HG02623 (cell line): ENCODE results near the gene GOPC.

ENCODE experiments used
- ATAC-seq: cut with Tn5 transposase; IDR thresholded peaks from one replicate; pipeline ENCODE4 v1.9.1; 2021; ENCODE audit warnings: moderate library complexity; ENCODE audit not compliant: unreplicated experiment

The GOPC gene

DNA sequence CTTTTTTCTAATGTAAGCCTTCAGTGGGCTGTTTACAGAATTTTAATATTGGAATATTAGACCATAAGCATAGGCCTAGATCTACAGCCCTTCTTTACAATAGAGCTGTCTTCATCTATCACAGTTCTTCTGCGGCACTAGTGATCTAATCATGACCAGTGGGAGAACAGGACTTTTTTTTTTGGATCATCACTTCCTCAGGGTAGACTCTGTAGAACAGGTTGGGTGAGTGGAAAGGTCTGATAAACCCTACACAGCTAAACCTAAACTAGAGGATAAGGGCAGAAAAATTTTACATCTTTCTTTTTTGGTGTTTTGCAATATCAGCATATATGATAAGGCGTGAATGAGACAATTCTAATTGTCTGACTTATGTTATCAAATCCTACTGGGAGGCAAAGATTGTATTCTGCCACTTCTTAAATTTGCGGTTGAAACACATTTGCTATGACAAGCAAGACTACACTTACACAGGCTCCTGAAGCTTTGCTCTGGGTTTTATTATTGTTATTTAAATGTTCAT is 52.2 kb downstream of the GOPC start:
- no peak for ATAC-seq

DNA sequence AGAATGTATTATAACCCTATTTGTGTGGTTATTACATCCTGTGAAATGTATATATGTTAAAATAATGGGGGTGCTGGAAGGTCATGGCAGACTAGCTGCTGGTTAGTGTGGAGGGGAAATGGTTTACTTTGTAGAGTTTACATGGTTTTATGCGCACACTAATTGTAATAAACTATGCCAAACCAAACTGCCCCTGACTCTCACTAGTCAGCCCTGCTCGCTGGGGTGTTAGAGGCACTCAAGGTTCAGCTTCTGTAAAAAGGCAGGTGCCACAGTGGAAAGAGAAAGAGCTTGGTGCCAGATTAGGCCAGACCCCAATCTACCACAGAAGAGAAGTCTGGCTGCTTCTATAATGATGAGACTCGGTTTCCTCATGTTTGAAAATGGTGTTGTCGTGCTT is 52.7 kb downstream of the GOPC start:
- ATAC-seq: no peak

DNA sequence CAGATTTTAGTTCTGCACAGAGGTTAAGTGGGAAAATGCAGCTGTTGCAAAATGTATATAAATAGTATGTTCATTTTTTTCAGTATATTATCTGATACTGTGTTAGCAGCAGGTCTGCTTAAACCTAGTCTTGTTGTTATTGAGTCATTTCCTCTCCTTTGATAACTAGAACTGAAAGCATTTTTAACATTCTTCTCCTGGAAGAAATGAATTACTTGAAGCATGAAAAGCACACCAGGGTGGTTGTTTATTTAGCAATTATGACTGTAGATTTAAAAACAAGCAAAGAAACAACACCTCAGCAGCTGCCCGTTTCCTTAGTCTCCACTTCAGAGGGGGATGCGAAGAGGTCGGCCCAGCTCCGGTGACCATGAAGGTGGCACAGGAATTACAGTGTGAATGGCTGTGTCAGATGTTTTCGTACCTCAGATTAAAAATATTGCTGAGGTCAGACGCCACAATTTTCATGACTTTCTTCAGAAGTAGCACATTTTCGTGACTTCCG is 53.5 kb downstream of the GOPC start:
- no peak for ATAC-seq

DNA sequence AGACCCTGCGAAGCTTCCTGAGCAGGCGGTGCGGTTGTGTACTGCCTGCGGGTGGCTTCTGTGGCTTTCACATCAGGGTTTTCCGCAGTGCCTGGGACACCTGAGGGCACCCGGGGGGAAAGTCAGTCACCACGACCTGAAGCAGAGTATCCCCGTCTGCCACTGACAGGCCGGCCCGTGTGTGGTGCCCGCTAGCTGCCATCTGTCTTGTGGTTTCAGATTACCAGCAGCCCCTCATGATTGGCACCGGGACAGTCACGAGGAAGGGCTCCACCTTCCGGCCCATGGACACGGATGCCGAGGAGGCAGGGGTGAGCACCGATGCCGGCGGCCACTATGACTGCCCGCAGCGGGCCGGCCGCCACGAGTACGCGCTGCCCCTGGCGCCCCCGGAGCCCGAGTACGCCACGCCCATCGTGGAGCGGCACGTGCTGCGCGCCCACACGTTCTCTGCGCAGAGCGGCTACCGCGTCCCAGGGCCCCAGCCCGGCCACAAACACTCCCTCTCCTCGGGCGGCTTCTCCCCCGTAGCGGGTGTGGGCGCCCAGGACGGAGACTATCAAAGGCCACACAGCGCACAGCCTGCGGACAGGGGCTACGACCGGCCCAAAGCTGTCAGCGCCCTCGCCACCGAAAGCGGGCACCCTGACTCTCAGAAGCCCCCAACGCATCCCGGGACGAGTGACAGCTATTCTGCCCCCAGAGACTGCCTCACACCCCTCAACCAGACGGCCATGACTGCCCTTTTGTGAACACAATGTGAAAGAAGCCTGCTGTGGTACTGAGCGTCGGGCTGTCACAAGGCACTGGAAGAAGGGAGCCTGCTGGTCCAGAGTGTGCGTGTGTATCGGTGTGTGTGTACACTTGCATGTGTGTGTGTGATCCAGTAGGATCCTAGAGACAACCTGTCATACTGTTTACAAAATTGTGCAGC is 54.4 kb downstream of the GOPC start:
- ATAC-seq: peak; percentile 35

DNA sequence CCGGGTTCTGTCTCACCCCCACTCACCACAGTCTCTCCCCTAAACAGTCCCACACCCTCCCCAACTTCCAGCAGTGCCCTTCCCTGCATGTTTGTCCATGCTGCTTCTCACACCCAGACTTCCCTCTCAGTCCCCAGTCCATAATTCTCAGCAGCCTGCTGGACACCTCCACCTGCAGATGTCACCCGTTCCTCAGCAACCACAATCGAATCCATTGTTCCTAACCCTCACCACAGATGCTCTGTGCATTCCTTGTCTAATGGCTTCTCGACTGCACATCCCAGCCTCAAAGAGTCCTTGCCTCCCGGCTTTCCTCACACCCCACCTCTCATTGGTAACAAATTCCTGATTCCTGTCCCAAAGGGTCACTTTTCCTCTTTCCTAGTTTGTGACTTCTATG is 55.6 kb downstream of the GOPC start:
- no peak for ATAC-seq

- no peak for ATAC-seq
Observed at GRCh38 chr6:117545161-117545595, 57.1 kb downstream of the GOPC start.

- no peak for ATAC-seq
Observed at GRCh38 chr6:117544716-117545115, 57.6 kb downstream of the GOPC start.

GRCh38 chr6:117542493-117542892 is 59.8 kb downstream of the GOPC start:
- no peak for ATAC-seq

DNA sequence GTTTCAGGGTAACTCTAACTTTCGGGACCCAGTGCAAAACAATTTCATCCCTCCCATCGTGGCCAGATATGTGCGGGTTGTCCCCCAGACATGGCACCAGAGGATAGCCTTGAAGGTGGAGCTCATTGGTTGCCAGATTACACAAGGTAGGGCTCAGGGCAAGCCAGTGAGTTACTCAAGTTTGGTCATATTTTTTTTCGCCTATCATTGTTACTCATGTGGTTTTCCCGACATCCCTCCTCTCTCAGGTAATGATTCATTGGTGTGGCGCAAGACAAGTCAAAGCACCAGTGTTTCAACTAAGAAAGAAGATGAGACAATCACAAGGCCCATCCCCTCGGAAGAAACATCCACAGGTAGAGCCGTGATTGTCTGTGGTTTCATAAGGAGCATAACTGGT is 61.6 kb downstream of the GOPC start:
- no peak for ATAC-seq

DNA sequence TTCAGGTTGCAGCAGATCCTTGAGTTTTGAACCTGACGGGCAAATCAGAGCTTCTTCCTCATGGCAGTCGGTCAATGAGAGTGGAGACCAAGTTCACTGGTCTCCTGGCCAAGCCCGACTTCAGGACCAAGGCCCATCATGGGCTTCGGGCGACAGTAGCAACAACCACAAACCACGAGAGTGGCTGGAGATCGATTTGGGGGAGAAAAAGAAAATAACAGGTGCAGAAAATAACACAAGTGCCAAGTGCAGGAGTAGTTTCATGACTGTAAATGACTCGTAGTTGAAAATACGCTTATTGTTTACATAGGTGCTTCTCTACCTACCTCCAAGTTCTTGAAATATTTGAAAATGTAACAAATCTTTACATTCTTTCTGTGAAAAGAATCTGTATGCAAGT is 63.7 kb downstream of the GOPC start:
- no peak for ATAC-seq

DNA sequence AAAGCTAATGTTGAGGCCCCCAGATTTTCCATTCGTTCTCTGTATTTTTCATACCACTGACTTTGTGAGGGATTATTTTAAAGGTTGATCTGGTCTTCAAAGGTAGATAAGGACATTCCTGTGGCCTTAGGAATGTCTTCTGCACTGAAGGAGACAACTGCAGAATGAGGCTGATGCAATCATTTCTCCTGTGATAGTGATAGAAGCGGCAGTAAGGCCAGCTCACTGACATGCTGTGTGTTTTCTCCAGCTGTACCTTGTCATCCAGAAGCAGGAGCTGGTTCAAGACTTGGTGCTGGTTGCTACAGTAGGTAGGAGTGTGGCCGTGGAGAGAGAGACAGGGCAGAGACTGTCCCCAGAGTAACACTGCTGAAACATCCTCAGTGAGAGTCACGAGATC is 66.0 kb downstream of the GOPC start:
- ATAC-seq: no peak

- ATAC-seq: no peak
Observed at GRCh38 chr6:117534974-117535373, 67.3 kb downstream of the GOPC start.

GRCh38 chr6:117533775-117534174 is 68.5 kb downstream of the GOPC start:
- no peak for ATAC-seq

GRCh38 chr6:117531809-117532725 is 70.2 kb downstream of the GOPC start:
- no peak for ATAC-seq

DNA sequence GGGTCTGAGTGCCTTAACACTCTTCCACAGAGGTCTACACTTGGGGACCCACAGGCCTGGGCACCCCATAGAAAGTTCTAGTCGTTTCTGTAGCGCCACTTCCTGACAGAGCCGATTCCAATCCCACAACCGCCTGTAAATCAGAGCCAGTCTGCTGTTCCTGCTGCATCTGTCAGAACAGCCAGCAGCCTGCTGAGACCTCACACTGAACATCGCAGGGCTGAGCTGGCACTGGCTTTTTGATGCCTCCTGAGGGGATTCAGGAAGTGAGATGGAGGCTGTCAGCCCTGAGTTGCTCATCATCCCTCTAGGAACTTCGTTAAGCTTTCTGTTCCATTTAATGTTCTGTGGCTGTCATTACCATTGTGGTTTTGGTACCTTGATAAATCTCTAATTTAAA is 71.0 kb downstream of the GOPC start:
- ATAC-seq: no peak

- ATAC-seq: no peak
Observed at GRCh38 chr6:117530467-117531242, 71.7 kb downstream of the GOPC start.

DNA sequence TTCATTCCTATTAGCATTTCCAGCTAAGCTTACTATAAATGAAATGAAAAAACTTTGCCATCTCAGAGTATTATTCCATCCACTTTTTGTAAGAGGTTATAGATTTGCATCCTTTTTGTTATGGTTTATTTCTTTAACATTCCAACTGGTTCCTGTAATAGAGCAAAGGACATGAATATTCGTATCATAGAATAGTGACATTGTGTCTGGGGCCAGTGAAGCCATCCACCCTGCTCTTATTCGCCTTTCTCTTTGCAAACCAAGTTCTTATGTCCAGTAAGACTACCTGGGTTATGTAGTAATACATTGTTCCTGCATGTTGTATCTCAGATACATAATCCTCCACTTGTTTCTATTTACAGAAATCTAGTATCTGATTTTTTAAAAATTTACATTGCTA is 76.7 kb downstream of the GOPC start:
- no peak for ATAC-seq

DNA sequence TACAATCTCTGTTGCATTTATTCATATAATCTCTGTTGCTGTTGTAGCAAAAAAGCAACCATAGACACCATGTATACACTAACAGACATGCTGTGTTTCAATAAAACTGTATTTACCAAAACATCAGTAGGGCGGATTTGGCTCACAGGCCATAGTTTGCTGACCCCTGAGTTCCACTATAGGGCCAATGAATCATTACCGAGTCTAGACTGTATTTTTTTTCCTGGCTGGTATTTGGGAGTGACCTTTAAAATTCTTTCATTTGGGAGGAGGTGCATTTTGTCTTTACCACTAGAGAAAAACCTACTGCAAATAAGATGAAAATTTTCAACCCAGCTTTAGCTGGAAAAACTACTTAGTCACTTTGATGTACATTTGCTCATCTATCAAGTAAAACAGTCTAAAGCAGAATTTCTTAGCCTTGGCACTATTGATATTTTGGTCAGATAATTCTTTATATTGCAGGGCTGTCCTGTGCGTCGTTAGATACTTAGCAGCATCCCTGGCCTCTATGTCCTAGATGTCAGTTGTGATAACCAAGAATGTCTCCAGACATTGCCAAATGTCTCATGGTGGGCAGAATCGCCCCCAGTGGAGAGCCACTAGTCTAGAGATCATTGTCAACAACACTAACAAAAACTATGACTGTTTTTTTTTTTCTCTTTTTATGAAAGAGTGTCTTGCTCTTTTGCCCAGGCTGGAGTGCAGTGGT is 80.4 kb downstream of the GOPC start:
- no peak for ATAC-seq

DNA sequence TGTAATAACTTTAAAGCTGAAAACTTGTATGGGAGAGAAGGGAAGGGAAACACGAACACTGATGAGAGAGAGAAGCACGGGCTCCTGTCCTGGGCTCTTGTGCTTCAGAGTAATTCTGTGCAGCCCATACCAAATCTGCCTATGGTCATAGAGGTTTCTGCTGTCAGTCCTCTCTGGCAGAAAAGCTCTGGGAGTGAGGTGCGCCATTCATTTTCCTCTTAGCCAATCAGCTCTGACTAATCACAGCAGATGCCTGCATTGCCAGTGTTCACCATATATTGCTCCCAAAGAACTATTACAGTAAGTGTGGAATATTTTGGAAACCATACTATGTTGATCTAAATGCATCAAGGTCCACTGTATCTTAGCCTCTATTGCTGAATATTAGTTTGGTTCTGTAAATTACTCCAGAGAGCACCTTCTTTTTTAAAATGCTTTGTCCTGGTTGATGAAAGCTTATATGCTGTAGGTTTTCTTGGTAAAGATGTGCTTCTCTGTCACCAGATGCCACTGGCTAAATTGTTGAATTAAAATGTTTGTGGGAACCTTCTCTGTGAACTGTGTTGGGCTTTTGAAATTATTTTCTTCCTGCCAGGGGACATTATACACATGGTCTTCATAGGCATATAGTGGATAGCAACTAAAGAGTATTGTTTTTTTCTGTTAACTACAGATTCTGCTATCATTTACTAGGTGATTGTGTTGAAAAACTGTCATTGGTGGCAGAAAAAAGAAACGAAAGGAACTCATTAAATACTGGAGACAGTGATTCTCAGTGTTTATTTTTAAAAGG is 81.5 kb downstream of the GOPC start:
- no peak for ATAC-seq
